Measurements from ENCODE around the gene MNT. TPM values are rescaled to one million over a fixed set of nuclear protein-coding genes. Genes with fewer than 3 reads are reported as not detected.
A peak's percentile ranks its signal among the peaks of the same experiment; 100 is the strongest.

MNT gene
- total and polyA plus RNA-seq, 9 of the 15 experiments (the other 6 are each of a cell fraction or from before 2014, with no cell fraction given), result 0.18 to 23.8 (median 5.3) TPM

- BruUV-seq (replicated peaks), result no TSS peak
- intact Hi-C loops (cut with micrococcal nuclease), result no loop called here
- H3K4me2 ChIP-seq (ENCODE audit: insufficient read depth, low read length), result no peak overlapping the region
- peaks cover 67% of the 10 kb centered on the region for H3K36me3 ChIP-seq (ENCODE audit: control insufficient read depth, insufficient read depth, low read length)
- H3K79me2 ChIP-seq (ENCODE audit: control insufficient read depth, insufficient read depth, low read length), result no peaks in the 10 kb centered on the region
- no peak for ATAC-seq
- H3K27me3 ChIP-seq (ENCODE audit: control insufficient read depth in 2 of 2, insufficient read depth in 2 of 2, low read length in 2 of 2), result no peaks in the 10 kb centered on the region
- H3K4me1 ChIP-seq (replicated peaks in 1 of 2; ENCODE audit: control insufficient read depth in 2 of 2, insufficient read depth in 2 of 2, low read length in 2 of 2), result peaks cover 0 to 5% of the 10 kb centered on the region in 2 experiments; a peak in 2 of 5 replicates
- no peaks in the 10 kb centered on the region for H3K9me3 ChIP-seq (replicated peaks; ENCODE audit: control insufficient read depth, insufficient read depth, low read depth, low read length)
- DNase-seq (ENCODE audit: extremely low read depth in 1 of 4, low spot score in 3 of 4), result peak in 1 of 4 experiments; percentile 9
- POLR2A ChIA-PET, result interaction anchor here (0.7 kb wide), 1 partner anchor 18 kb away, joined by 3 read pairs; no protein-coding TSS in a partner anchor
- TF ChIP-seq YY1 (IDR thresholded peaks at IDR 0.05; ENCODE audit: borderline replicate concordance in 1 of 3, control insufficient read depth in 1 of 3, extremely low read depth in 1 of 3, insufficient read depth in 3 of 3, insufficient read length in 1 of 3, insufficient replicate concordance in 2 of 3, low read depth in 1 of 3, low read length in 2 of 3) (peak in 1 of 3 experiments; percentile 38), KLF6 (CRISPR knock-in tag; IDR thresholded peaks at IDR 0.05; ENCODE audit: borderline replicate concordance) (no peak), ZNF311 (CRISPR knock-in tag; IDR thresholded peaks at IDR 0.05) (no peak), NRF1 (conservative IDR thresholded peaks at IDR 0.05 in 1 of 2, IDR thresholded peaks at IDR 0.05 in 1 of 2) (no peak), RFX1 (IDR thresholded peaks at IDR 0.05) (peak; percentile 75), NFXL1 (CRISPR knock-in tag; IDR thresholded peaks at IDR 0.05) (no peak)
- 73% methylated on average over 6 of the region's 9 CpGs for WGBS (ENCODE audit: insufficient coverage, low coverage, missing lambda C conversion rate)
- in situ Hi-C loops (cut with MboI), result no loop called here
- H3K9me1 ChIP-seq (ENCODE audit: control insufficient read depth, insufficient read depth, low read length), result no peaks in the 10 kb centered on the region
- no peak overlapping the region for H2AFZ ChIP-seq (ENCODE audit: low read depth, low read length)
- no peaks in the 10 kb centered on the region for H4K20me1 ChIP-seq (replicated peaks; ENCODE audit: control insufficient read depth, insufficient read depth, low read length)
- peak overlapping the region in 1 of 2 experiments; percentile 35; a peak in 1 of 4 replicates for H3K9ac ChIP-seq (ENCODE audit: insufficient read depth in 1 of 2, low read depth in 2 of 2, low read length in 2 of 2)
- FAIRE-seq, result no peak
- H3K27ac ChIP-seq (ENCODE audit: extremely low read depth, low read depth, low read length), result no peak overlapping the region
- CTCF ChIA-PET (ENCODE audit: low intra/inter-chr PET ratio), result no interaction called here
- H3K4me3 ChIP-seq, result no peak overlapping the region
Measured at GRCh38 chr17:2435181-2435741, 34.4 kb upstream of the MNT start.

Data from K562 (cell line).